Activated T-cell treated with anti-CD3 and anti-CD28 coated beads for 48 hours (primary cell): ENCODE data around the gene PDCD6IP.
"Not testable (repeated sequence)": the region's sequence is repeated elsewhere in the genome, so short reads cannot be mapped to it uniquely, and the experiment has no call there.

Experiments used
- DNase-seq: peaks from one replicate; pipeline ENCODE4 v3.0.0-alpha.2; 2020; ENCODE audit warnings: low read depth

Gene PDCD6IP

DNA sequence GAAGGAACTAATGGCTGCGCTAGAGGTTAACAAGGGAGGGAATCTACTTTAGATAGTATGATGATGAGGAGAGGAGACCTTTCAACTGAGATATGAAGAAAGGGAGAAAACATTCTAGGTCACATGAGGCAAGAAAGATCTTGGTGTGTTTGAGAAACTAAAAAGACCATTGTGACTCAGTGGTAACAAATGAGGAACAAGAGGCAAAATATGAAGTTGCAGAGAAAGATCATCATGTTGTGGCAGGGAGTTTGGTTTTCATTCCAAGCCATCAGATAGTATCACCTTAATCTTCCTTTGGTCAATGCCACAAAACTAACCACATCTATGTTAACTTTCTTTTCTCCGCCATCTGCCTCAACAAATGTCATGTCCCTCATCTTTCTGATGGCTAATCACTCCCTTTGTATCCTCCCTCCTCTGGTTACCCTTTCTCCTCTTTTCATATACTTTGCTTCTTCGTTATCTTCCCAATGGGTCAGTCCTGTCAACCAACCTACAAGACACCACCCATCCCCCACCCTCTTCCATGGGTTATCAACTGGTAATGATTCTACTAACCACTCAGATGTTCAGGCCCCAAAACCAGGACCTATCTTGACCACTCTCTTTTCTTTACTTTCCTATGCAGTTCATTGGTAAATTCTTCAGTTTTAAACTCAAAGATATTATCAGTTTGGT is 2.4 kb upstream of the PDCD6IP start:
- DNase-seq = no peak

DNA sequence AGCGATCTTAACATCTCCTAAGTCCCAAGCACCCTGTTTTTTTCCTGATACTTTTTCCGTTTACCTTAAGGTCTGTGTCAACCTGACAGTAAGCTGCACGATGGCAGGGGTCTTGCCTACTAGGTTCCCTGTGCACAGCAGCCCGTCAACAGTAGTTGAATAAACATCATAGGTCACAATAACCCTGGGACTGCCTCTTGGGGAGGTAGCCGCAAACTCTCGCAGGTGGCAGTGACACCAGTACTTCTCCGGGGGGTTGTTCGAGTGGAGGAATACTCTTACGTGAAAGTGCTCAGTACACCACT is 365 bp upstream of the PDCD6IP start:
- no peak for DNase-seq

DNA sequence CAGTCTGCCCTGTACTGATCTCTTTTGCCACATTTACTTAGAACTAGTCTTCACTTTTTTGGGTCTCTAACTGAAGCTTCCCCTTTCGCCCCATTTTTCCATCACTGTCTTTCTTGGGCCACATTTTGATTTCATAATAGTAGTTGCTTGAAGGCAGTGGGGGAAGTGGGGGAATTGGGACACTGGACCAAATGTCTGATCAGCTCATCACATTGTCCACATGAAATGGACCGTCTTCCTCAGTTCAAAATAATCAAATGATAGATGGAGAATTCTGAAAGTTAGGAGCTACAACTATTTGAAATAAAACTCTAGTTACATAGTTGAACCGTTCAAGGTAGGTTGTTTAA is 747 bp downstream of the PDCD6IP start:
- no peak for DNase-seq

DNA sequence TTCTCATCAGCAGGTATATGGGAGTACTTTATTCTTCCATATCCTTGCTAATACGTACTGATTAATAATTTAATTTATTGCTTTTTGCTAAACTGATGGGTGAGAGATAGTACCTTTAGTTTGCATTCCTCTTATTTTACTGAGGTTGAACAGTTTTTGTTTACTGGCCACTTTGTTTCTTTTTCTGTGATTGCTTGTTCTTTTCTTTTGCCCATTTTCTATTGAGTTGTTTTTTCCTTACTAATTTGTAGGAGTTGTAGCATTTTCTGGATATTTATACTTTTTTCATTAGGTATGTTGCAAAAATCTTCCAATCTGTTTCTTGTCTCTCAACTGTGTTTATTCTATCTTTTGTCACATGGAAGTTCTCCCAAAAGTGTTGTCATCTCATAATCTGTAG is 4.8 kb downstream of the PDCD6IP start:
- no peak for DNase-seq

DNA sequence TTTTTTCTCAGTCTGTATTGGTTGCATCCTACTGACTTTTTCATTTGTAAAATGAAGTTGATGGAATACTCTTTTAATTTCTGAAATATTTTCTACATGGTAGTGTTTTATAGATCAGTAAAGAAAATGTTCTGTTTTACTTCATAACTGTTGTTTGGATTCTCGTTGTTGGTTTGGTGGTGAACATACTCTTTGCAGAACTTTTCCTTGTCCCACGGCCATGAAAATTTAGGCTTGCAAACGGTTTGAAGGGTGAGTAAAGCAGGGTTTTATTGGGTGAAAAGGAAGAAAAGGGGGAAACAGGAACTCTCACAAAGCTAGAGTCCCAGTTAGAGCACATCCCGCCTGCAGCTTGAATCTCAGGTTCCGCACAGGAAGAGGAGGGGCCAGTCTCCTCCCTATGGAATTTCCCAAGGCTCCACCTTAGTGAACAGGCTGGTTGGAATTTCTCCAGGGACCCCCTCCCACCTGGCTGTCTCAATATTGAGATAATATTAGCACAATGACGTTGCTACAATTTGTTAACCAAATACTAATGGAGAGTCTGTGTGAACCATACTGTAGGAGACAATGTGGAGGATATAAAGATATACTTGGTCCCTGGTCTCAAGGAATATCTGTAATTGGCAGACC is 5.6 kb downstream of the PDCD6IP start:
- no peak for DNase-seq

DNA sequence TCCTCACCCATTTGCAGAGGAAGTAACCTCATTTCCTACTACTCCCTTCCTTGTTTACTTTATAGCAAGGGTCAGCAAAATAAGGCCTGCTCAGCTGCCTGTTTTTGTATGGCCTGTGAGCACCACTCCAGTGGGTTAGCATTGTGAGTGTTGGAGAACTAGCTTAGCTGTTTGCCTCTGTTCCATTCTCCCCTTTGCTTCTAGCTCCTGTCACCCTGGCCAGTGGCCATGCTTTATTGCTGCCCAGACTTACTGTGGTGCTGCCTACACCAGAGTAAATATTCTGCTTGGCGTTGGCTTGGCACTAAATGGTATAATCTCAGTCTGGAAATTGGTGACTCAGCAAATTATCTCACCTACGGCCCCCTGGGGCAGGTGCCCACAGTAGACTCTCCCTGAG is 8.8 kb downstream of the PDCD6IP start:
- DNase-seq = no peak

DNA sequence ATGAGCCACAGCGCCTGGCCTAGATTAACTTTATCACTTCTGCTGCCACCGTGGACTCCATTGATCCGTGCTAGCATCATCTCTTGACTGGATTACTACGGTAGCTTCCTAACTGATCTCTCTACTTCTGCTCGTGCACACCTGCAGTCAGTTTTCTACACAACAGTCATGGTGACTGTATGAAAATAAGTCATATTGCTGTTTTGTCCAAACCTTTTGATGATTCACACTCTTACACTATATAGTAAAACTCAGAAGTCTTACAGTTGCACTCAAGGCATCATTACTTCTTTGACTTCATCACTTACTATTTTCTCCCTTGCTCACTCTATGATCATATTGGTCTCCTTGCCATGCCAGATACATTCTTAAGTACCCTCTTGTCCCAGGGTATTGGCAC is 10.1 kb downstream of the PDCD6IP start:
- DNase-seq = no peak

DNA sequence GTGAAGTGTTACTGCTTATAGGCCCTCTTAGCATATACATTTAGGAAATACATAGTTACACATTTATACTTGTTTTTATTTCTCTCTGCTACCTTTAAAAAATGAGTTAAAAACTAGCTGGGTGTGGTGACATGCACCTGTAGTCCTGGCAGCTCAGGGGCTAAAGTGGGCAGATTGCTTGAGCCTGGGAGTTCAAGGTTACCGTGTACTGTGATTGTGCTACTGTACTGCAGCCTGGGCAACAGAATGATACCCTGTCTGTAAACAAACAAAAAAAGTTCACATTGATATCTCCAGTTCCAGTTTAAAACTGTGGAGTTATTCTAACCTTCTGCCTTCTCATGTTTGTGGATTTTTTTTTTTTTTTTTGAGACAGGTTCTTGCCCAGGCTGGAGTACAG is 12.1 kb downstream of the PDCD6IP start:
- no peak for DNase-seq

DNA sequence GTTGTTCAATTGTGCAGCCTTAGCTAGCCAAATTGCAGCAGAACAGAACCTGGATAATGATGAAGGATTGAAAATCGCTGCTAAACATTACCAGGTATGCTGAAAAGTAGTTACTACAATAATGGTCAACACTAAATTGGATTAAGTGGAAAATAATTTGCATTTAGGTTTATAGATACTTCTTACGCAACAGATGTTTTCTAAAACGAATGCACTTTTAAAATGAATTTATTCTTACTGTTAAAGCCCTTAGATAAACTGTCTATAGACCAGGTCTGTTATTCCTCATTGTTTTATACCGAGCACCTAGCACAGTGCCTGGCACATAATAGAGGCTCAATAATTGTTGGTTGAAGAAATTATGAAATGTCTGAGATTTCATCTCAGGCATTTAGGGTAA is 23.6 kb downstream of the PDCD6IP start:
- DNase-seq = no peak

DNA sequence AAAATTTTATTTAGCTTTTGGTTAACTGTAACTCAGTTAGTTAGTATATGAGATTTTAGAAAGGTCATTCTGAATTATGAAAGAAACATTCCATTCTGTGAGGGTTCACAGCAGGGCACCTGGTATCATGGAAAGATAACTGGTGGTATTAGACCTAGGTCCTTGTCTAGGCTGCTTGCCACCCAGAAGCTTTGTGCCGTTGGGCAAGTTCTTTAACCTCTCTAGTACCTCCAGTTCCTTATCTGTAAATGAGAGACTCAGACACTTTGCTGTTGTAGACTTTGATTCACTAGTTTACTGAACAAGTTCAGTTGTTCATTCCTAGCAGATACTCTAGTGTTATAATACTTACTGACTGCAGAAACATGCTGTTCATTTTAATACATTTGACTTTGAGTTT is 25.4 kb downstream of the PDCD6IP start:
- no peak for DNase-seq

DNA sequence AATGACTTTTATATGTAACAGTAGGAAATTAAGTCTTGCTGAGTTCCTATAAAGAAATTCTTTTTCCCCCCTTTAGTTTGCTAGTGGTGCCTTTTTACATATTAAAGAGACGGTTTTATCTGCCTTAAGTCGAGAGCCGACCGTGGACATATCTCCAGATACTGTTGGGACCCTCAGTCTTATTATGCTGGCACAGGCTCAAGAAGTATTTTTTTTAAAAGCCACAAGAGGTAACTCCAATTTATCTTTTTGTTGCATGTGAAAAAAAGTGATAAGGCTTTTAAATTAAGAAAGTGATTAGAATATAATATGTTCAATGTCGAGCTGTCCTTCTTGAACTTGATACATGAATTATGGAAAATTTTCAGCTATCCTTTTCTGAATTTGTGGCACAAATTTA is 26.7 kb downstream of the PDCD6IP start:
- no peak for DNase-seq

DNA sequence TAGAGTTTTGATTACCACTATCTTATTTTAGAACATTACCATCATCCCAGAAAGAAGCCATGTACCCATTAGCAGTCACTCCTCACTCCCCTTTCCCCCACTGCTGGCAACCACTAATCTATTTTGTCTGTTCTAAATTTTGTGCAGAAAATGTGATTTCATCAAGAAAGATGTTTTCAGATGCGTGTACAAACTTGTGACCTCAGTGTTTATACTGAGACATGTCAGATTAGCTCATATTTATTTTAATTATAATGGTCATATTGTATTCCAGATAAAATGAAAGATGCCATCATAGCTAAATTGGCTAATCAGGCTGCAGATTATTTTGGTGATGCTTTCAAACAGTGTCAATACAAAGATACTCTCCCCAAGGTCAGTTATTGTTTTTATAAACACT is 27.8 kb downstream of the PDCD6IP start:
- no peak for DNase-seq

DNA sequence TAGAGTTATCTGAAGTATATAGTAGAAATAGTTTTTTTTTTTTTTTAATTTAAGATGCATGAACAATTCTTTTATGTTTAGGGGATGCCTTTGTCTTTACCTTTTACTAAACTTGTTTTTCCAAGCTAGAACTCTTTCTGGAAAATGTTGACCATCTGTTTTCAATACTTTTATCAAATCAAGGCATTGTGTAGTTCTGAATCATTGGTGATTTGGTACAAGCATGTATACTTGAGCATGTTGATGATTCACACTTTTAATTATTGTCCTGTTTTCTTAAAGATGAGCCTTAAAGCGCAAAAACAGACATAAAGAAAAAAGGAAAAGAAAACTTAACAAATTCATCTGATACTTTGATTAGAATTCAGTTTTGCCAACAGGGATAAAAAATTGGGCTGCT is 28.3 kb downstream of the PDCD6IP start:
- no peak for DNase-seq

DNA sequence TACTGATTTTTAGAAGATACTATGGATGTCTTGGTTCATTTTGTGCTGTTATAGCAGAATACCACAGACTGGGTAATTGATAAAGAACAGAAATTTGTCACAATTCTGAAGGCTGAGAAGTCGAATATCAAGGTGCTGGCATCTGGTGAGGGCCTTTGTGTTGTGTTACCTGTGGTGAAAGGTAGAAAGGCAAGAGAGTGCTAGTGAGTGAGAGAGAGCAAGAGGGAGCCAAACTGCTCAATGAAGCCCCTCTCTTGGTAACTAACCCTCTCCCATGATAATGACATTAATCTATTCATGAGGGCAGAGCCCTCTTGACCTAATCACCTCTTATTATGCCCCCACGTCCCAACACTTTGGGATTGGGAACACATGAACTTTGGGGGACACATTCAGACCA is 31.3 kb downstream of the PDCD6IP start:
- no peak for DNase-seq

DNA sequence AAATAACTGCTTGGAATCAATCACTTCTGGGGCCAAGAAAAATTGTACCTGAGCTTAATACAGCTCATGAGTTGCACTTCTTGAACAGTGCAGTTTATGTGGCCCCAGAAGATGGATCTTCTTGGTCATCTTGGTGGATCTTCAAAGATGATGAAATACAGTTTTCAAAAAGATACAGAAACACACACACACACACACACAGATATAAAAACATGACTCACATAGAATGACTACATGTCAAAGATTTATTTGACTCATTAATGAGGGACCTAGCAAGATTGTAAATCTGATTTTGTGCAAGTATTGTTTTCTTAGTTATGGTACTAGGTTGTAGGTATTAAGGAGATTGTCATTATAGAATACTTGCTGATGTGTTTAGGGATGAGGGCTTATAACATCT is 32.6 kb downstream of the PDCD6IP start:
- no peak for DNase-seq

DNA sequence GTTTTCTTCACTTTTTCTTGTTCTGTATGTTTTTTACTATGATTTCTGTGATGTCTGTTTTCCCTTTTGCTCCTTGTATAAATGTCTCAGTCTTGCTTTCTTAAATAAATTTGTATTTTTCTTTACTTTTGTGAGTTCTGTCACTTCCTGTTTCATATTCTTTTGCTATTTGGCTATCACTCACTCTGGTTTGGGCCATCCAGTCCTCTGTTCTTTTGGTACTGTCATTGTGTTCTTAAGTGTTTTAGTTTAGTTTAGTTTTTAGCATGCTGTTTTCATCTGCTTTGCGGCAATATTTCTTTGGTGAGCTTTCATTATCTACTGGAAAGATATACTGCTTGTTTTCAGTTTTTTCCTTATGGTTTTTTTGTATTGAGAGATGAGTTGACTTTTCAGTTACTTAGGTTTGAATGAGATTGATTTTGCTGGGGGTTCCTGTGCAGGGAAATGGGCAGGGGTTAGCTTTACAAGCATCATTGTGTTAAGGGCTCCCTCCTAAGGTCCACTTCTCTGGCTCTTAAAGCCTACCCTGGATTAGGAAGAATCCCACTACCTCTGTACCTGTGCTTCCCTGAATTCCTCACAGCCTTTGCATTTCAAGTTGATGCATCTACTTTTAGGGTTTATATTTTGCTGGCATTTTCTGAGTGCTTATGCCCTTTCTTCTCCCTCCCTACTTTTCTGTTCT is 35.1 kb downstream of the PDCD6IP start:
- no peak for DNase-seq

DNA sequence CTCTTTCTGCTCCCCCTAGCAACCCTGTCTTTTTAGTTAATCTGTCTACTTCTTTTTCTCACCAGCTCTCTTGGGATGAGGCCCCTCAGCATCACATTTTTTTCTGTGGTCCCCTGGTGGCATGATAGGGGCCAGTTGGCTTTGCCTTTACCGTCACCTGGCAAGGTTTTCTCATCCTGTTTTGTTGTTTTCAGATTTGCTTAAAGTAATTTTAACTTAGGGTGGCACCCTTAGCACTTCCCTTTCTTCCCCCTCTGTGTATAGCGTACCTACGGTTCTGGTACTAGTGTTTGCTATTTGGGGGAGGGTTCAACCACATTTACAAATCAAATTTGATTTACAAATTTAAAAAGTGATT is 35.6 kb downstream of the PDCD6IP start:
- no peak for DNase-seq

DNA sequence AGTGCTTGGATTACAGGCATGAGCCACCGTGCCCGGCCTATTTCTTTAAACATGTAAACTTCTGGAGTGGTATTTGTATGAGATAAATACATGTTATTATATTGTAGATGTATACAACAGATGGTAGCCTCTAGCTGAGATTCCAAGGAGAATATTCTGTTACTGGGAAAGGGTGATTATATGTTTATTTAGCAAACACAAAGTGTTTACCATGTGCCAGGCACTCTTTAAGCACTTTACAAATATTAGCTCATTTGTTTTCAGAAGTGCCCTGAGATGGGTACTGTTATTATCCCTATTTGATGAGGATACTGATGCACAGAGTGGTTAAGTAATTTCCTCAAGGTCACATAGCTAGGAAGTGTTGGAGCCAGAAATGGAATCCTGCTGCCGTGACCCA is 38.8 kb downstream of the PDCD6IP start:
- not testable (repeated sequence) for DNase-seq

DNA sequence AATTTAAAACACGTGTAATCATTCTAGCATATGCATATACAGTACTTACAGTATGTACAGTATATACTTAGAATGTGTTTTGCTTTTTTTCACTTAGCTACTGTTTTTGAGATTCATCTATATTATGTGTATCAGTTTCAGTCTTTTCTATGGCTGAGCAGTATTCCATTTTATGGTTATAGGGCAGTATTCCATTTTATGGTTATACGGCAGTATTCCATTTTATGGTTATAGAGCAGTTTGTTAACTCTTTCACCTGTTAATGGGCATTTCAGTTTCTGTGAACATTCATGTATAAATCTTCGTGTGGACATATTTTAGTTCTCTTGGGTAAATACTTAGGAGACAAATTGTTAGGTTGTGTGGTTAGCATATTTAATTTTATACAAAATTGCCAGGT is 40.9 kb downstream of the PDCD6IP start:
- no peak for DNase-seq

DNA sequence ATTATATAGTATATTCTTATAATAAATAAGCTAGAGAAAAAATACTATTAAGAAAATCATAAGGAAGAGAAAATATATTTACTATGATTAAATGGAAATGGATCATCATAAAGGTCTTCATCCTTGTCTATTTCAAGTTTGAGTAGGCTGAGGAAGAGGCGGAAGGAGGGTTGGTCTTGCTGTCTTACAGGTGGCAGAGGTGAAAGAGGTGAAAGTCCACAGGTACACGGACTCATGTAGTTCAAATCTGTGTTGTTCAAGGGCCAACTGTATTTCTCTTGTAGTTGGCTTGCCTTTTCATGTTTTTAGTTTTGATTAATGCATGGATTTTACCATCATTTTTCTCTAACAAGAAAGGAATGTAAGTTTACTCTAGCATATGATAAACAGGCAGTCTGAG is 41.7 kb downstream of the PDCD6IP start:
- DNase-seq = no peak

DNA sequence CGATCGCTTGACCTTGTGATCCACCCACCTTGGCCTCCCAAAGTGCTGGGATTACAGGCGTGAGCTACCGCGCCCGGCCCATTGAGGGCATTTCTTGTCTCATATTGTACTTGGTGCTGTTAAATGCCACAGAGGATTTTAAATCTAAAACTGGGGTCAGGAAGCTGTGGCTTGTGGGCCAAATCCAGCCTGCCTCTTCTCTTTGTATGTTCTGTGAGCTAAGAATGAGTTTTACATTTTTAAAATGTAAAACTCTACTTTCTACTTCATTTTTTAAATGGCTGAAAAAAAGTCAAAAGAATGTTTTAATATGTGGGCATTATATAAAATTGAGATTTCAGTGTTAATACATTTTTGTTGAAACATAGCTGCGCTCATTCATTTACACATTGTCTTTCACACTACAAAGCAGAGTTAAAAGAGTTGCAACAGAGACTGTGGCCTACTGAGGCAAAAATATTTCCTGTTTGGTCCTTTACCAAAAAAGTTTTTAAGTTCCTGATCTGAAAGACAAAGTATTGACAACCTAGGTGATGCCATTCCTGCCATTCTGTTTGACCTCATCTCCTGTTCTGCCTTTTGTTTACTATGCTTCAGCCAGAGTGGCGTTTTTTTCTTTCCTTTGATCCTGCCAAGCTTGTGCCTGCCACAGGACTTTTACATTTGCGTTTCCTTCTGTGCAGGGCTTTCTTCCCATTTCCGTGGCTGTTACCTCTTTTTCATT is 50.4 kb downstream of the PDCD6IP start:
- no peak for DNase-seq

DNA sequence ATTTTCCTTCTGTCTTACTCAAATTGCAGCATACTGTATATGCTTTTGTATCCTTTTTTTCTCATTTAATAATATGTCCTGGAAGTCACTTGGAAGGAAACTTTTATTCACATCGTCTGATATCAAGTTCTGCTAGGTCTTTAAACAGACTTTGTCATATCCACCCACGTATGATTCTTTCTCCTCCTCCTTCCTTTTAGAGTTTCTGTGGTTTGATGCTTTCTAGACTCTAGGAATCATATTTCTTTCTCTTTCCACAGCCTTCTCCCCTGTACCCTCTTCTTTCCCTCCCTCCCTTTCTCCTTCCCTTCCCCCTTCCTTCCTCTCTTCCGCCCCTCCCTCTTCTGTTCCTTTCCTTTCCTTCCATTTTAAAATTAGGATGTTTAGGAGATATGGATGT is 52.2 kb downstream of the PDCD6IP start:
- DNase-seq = not testable (repeated sequence)

DNA sequence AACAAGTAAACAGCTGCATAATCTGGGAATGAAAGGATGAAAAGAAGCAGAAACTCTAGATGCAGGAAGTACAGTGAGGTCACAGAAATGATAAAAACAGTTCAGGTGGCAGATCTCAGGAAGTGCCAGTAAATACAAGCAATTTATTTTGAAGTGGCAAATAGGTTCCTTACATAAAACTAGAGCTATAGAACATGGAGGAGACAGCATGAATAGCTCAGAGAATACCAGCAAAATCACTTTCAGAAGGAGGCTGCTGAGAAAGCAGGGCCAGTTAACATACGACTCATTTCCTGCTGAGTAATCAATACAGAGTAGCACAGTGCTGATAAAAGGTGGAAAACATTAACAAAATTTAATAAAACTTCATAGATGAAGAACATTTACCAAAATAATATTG is 57.0 kb downstream of the PDCD6IP start:
- not testable (repeated sequence) for DNase-seq
